Fibroblast of pulmonary artery (primary cell): ENCODE data around the gene VIT.

ENCODE experiments used
- DNase-seq: peaks from one replicate; pipeline ENCODE4 v3.0.0-alpha.2; 2010; ENCODE audit warnings: low read depth
- H3K4me3 ChIP-seq: replicated peaks from 2 replicates; pipeline ENCODE4 v1.5.1; 2011; ENCODE audit warnings: low read depth, mild to moderate bottlenecking, control low read depth, low read length, moderate library complexity
- CTCF ChIP-seq: IDR thresholded peaks from 2 replicates; pipeline ENCODE4 v1.5.1; 2011; ENCODE audit warnings: mild to moderate bottlenecking, control low read depth, low read length, inconsistent platforms; ENCODE audit errors: missing control alignments

VIT gene

GRCh38 chr2:36664696-36665076 is 31.8 kb upstream of the VIT start:
- H3K4me3 ChIP-seq = no peak overlapping the region
- TF ChIP-seq CTCF = no peak
- no peak for DNase-seq

GRCh38 chr2:36667931-36668330 is 28.6 kb upstream of the VIT start:
- TF ChIP-seq CTCF = no peak
- no peak for DNase-seq

GRCh38 chr2:36670881-36671595 is 25.5 kb upstream of the VIT start:
- no peak for TF ChIP-seq CTCF
- peak; percentile 60 for DNase-seq
- H3K4me3 ChIP-seq = no peak overlapping the region

More at GRCh38 chr2:36667931-36668330, 28.6 kb upstream of the VIT start:
- H3K4me3 ChIP-seq = no peak overlapping the region

DNA sequence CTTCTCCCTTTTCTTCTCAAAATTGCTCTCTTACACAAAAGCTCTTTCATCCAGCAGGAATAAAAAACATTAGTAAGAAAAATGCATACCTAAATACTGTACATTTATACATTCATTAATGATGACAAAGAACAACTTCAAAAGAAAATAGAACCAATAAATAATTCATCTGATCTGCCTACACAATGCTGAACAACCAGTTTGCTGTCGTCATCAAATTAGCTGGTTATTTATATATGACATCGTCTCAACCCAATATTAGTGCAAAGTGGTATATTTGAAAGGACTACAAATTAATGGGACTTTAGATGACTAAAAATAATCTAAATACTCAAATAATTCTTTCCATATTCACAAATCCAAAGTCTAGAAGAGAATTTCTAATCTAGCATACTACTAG is 24.8 kb upstream of the VIT start:
- TF ChIP-seq CTCF = no peak
- H3K4me3 ChIP-seq = no peak overlapping the region
- no peak for DNase-seq

GRCh38 chr2:36672199-36672598 is 24.3 kb upstream of the VIT start:
- DNase-seq = peak; percentile 69
- TF ChIP-seq CTCF = peak; percentile 73
- no peak overlapping the region for H3K4me3 ChIP-seq

DNA sequence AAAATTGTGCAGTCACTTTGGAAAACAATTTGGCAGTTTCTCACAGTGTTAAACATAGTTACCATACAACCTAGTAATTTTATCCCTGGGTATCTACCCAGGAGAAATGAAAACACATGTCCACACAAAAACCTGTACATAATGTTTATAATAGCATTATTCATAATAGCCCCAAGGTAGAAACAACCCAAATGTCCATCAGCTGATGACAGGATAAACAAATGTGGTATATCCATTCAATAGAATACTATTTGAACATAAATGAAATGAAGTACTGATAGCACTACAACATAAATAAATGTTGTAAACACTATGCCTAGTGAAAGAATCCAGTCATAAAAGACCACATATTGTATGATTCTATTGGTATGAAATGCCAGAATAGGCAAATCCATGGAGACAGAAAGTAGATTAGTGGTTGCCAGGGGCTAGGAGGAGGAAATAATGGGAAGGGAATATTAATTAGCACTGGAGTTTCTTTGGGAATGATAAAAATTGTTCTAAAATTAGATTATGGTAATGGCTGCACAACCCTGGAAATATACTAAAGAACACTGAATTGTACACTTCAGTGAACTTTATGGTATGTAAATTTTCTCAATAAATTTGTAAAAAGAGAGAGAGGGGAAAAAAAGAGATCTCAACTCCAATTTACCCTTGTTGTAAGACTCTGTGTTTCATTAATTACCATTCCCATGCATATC is 20.8 kb upstream of the VIT start:
- no peak overlapping the region for H3K4me3 ChIP-seq
- no peak for TF ChIP-seq CTCF
- no peak for DNase-seq
